ENCODE results near the gene SYT5.

Gene SYT5

DNA sequence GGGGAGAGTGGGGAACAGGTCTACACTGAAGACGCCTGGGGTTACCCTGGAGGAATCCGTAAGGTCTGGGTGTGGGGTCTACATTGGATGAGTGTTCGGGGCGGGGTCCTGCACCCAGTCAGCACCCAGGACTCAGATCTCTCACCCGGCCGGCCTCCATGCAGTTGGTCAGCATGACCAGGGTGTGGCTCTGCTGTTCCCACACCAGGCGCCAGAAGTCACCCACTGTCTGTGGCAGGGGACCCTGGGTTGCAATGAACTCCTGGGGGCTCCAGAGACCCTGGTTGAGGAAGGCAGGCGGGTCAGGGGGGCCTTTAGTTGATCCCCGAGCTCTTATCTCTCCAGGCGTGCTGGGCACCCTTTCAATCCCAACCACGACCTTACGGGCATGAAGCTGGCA, 6.0 kb upstream of the SYT5 start:
- DNase-seq (ENCODE audit: insufficient read length, low spot score) (no peak), FAIRE-seq (no peak)
- TF ChIP-seq, protein P1, sequence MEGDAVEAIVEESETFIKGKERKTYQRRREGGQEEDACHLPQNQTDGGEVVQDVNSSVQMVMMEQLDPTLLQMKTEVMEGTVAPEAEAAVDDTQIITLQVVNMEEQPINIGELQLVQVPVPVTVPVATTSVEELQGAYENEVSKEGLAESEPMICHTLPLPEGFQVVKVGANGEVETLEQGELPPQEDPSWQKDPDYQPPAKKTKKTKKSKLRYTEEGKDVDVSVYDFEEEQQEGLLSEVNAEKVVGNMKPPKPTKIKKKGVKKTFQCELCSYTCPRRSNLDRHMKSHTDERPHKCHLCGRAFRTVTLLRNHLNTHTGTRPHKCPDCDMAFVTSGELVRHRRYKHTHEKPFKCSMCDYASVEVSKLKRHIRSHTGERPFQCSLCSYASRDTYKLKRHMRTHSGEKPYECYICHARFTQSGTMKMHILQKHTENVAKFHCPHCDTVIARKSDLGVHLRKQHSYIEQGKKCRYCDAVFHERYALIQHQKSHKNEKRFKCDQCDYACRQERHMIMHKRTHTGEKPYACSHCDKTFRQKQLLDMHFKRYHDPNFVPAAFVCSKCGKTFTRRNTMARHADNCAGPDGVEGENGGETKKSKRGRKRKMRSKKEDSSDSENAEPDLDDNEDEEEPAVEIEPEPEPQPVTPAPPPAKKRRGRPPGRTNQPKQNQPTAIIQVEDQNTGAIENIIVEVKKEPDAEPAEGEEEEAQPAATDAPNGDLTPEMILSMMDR (IDR thresholded peaks at IDR 0.05; ENCODE audit: insufficient read depth, missing control alignments), result no peak

DNA sequence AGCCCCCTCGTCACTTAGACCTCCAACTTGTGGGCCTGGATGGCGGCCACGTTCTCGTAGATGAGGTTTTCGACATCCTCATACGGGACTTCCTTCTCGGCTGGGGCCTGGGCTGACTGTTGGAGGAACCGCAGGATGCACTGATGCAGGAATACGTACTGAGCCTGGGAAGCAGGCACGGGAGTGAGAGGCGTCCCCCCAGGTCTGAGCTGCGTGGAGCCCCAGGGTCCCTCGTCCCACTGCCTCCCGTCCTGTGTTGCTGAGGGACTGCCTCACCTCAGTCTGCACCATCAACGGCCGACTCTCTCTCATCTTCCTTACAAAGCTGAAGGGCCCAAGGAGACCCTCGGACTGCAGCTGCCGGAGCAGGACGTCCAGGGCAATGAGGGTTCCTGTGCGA, 1.7 kb upstream of the SYT5 start:
- no peak for FAIRE-seq
- DNase-seq (ENCODE audit: insufficient read length, low spot score), result no peak
- TF ChIP-seq, protein P1 (IDR thresholded peaks at IDR 0.05; ENCODE audit: insufficient read depth, missing control alignments), result no peak

DNA sequence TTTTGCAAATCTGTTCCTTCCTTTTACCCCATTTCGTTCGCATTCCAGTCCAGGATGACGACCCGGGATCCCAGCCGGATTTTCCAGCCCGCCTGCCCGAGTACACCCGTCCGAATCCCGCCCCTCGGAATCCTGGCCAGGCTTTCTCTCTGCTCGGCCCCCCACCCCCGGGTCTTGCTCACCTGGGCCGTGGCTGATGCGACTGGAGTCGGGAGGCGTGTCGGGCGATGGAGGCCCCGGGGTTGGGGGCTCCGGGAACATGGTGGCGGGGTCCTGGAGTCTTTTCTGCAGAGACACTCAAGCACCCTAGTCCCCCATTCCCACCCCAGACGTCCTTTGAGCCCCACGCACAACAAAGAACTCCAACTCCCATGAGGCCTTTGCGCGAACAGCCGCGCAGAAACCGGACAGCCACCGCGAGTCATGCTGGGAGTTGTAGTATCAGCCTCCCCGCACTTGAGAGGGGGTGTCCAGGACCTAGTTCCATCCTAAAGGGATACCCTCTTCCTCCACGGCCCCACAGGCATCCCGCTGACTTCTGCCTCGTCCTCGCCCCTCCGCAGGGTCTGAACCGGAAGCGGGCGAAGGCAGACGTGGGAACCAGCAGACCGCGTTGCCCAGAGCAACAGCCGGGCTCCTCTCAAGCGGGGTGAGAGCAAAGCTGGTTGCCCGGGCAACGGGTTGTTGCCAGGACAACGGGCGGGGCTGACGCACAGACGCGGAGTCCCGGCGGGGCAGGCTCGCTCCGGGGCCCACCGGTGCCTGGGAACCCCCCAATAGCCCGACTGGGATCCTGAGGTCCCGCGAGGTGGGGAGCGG, 1.1 kb downstream of the SYT5 start:
- TF ChIP-seq, protein P1 (IDR thresholded peaks at IDR 0.05; ENCODE audit: insufficient read depth, missing control alignments), result no peak
- FAIRE-seq (no peak), DNase-seq (ENCODE audit: insufficient read length, low spot score) (peak; percentile 97)

DNA sequence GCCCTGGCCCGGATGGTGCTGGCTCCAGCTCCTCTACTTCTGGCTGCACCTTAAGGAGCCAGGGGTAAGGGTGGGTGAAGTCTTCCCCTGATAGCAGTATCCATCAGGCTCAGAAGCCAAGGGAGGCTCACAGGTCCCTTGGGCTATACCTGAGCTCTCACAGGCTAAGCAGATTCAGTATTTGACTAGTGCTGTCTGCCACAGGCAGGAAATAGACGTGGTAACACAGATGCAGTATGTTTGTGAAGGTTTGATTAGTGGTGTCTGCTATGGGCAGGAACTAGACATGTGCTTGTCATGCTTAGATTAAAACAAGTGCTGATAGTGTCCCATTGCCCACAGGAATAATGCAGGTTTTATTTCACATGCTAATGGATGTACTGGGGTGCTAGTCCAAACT, 4.0 kb downstream of the SYT5 start:
- no peak for FAIRE-seq
- DNase-seq (ENCODE audit: insufficient read length, low spot score), result no peak
- TF ChIP-seq, protein P1 (IDR thresholded peaks at IDR 0.05; ENCODE audit: insufficient read depth, missing control alignments), result no peak

DNA sequence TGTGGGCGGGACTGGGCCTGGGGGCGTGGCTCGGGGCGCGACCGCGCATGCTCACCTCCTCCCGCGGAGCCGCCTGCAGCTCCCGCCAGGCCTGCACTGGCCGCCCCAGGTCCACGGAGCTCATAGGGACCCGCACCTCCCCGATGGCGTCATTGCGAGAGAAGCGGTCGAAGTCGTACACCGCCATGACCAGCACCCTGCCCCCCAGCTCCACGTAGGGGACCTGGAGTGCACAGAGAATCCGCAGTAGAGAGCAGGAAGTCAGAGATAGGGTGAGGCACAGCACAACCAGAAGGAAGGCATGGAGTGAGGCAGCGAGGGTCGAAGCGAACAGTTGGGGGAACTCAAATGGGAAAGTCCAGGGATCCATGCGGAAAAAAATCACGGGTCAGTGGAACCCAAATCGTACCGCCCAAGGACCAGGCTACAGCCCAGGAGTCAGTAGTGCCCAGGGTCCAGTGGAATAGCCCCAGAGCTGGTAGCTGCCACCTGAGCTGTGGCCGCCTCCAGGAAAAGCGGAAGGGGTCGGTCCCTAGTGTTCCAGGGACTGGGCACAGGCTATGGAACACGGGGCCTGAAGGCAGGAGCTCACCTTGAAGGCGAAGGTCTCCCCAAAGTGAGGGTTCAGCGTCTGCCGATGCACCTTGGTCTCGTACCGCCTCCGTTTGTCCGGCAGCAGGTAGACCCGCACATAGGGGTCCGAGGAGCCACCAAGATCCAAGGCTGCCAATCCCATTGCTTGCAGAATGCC, 4.8 kb downstream of the SYT5 start:
- TF ChIP-seq, protein P1 (IDR thresholded peaks at IDR 0.05; ENCODE audit: insufficient read depth, missing control alignments), result no peak
- FAIRE-seq, result no peak
- DNase-seq (ENCODE audit: insufficient read length, low spot score), result no peak

DNA sequence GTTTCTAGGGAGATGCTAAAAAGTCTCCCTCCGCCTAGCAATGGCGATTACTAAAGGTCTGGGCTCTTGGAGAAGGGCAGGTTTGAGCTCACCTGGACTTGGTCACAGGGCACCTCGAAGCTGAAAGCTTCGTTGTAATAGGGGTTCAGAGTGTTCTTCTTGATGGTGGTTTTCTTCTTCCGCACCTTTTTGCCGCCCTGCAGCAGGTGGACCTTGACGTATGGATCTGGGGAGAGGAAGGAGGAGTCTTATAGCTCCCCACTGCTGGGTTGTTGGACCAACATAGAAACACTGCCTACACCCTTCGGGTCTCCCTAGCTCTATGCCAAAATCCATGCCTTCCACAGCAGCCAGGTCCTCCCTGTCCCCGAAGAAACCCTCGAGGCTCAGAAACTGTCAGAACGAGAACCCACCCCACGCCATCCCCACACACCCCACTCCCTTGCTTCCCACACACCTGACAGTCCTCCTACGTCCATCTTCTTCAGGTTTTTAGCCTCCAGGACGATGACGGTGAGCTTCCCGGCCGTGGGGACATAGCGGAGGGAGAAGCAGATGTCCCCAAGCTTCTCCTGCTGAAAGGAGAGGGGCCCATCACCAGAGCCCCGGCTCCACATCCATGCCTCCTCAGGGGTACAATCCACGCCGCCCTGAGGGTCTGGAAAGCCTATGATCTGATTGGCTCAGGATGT, 5.5 kb downstream of the SYT5 start:
- DNase-seq (ENCODE audit: insufficient read length, low spot score), result no peak
- FAIRE-seq, result no peak
- TF ChIP-seq, protein P1 (IDR thresholded peaks at IDR 0.05; ENCODE audit: insufficient read depth, missing control alignments), result no peak

Measured in D721Med (cell line).